ENCODE data around the gene PARD3.

DNA sequence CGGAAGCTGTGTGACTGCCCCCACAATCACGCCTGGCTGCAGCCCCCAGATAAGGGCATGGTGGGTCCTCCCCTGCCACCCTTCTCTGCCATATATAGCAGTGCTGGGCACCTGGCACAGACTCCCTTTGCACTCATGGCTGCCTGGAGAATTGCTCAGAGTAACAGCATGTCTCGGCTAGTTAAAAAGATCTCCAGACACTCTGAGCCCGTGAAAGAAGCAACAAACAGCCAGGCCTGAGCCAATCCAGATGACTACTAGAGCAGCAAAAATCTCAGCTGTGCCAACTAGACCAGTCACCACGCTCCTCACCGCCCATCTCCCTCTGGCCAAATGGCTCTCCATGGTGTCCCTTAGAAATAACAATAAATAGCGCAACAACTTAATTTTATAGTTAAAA, 71.3 kb downstream of the PARD3 start:
- TF ChIP-seq, protein P1, sequence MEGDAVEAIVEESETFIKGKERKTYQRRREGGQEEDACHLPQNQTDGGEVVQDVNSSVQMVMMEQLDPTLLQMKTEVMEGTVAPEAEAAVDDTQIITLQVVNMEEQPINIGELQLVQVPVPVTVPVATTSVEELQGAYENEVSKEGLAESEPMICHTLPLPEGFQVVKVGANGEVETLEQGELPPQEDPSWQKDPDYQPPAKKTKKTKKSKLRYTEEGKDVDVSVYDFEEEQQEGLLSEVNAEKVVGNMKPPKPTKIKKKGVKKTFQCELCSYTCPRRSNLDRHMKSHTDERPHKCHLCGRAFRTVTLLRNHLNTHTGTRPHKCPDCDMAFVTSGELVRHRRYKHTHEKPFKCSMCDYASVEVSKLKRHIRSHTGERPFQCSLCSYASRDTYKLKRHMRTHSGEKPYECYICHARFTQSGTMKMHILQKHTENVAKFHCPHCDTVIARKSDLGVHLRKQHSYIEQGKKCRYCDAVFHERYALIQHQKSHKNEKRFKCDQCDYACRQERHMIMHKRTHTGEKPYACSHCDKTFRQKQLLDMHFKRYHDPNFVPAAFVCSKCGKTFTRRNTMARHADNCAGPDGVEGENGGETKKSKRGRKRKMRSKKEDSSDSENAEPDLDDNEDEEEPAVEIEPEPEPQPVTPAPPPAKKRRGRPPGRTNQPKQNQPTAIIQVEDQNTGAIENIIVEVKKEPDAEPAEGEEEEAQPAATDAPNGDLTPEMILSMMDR (IDR thresholded peaks at IDR 0.05; ENCODE audit: low read depth, low read length, poor library complexity, severe bottlenecking) = no peak
- no peak for TF ChIP-seq EZH2phosphoT487 (IDR thresholded peaks at IDR 0.05; ENCODE audit: borderline replicate concordance, low read length)
